Neuron (in vitro differentiated cells): ENCODE results near the gene DDX5.

Source experiments
- H2AFZ ChIP-seq: one replicate; pipeline ENCODE4 v1.6.1; 2013; ENCODE audit warnings: low read depth, mild to moderate bottlenecking, inconsistent platforms, low read length, moderate library complexity
- H3K27me3 ChIP-seq: one replicate; pipeline ENCODE4 v1.6.1; 2013; ENCODE audit warnings: low read length; ENCODE audit not compliant: insufficient read depth
- H3K36me3 ChIP-seq: one replicate; pipeline ENCODE4 v1.6.1; 2013; ENCODE audit warnings: low read length; ENCODE audit not compliant: insufficient read depth
- H3K4me1 ChIP-seq: one replicate; pipeline ENCODE4 v1.6.1; 2013; ENCODE audit warnings: low read length; ENCODE audit not compliant: insufficient read depth
- H3K4me3 ChIP-seq: 2 replicates; pipeline ENCODE4 v1.5.1; 2013; ENCODE audit warnings: mild to moderate bottlenecking, low read length, moderate library complexity
- H3K9me3 ChIP-seq: one replicate; pipeline ENCODE4 v1.6.1; 2013; ENCODE audit warnings: low read length

DDX5 gene

GRCh38 chr17:64533784-64534183, 27.7 kb upstream of the DDX5 start:
- Histone ChIP-seq H3K4me3 (no peak overlapping the region), H2AFZ (no peak overlapping the region), H3K9me3 (no peaks in the 10 kb centered on the region), H3K27me3 (no peaks in the 10 kb centered on the region), H3K36me3 (peaks cover 98% of the 10 kb centered on the region), H3K4me1 (no peaks in the 10 kb centered on the region)

GRCh38 chr17:64532409-64532808, 26.3 kb upstream of the DDX5 start:
- Histone ChIP-seq H3K27me3 (no peaks in the 10 kb centered on the region), H3K4me1 (no peaks in the 10 kb centered on the region), H3K36me3 (peaks cover 98% of the 10 kb centered on the region), H2AFZ (no peak overlapping the region), H3K9me3 (no peaks in the 10 kb centered on the region), H3K4me3 (no peak overlapping the region)

- no peaks in the 10 kb centered on the region for H3K9me3 ChIP-seq
- H3K4me3 ChIP-seq = no peak overlapping the region
- H3K4me1 ChIP-seq = no peaks in the 10 kb centered on the region
- no peak overlapping the region for H2AFZ ChIP-seq
- H3K36me3 ChIP-seq = peaks cover 98% of the 10 kb centered on the region
- no peaks in the 10 kb centered on the region for H3K27me3 ChIP-seq
Measured at GRCh38 chr17:64531955-64532371, 25.9 kb upstream of the DDX5 start.

GRCh38 chr17:64529221-64529620, 23.1 kb upstream of the DDX5 start:
- Histone ChIP-seq H3K36me3 (peaks cover 96% of the 10 kb centered on the region), H2AFZ (no peak overlapping the region), H3K27me3 (no peaks in the 10 kb centered on the region), H3K4me1 (no peaks in the 10 kb centered on the region), H3K9me3 (no peaks in the 10 kb centered on the region), H3K4me3 (no peak overlapping the region)

- Histone ChIP-seq H3K4me1 (no peaks in the 10 kb centered on the region), H3K36me3 (peaks cover 96% of the 10 kb centered on the region), H3K9me3 (no peaks in the 10 kb centered on the region), H3K27me3 (no peaks in the 10 kb centered on the region), H2AFZ (no peak overlapping the region), H3K4me3 (no peak overlapping the region)
Measured at GRCh38 chr17:64527914-64528313, 21.8 kb upstream of the DDX5 start.

GRCh38 chr17:64520359-64520758, 14.3 kb upstream of the DDX5 start:
- Histone ChIP-seq H3K4me1 (no peaks in the 10 kb centered on the region), H3K27me3 (no peaks in the 10 kb centered on the region), H3K36me3 (peaks cover 89% of the 10 kb centered on the region), H2AFZ (no peak overlapping the region), H3K4me3 (no peak overlapping the region), H3K9me3 (no peaks in the 10 kb centered on the region)

GRCh38 chr17:64519601-64520000, 13.5 kb upstream of the DDX5 start:
- no peaks in the 10 kb centered on the region for H3K9me3 ChIP-seq
- no peaks in the 10 kb centered on the region for H3K27me3 ChIP-seq
- H3K4me1 ChIP-seq = no peaks in the 10 kb centered on the region
- no peak overlapping the region for H3K4me3 ChIP-seq
- no peak overlapping the region for H2AFZ ChIP-seq
- peaks cover 89% of the 10 kb centered on the region for H3K36me3 ChIP-seq

- Histone ChIP-seq H3K4me1 (no peaks in the 10 kb centered on the region), H2AFZ (no peak overlapping the region), H3K27me3 (no peaks in the 10 kb centered on the region), H3K9me3 (no peaks in the 10 kb centered on the region), H3K36me3 (peaks cover 85% of the 10 kb centered on the region), H3K4me3 (no peak overlapping the region)
Measured at GRCh38 chr17:64515829-64516228, 9.7 kb upstream of the DDX5 start.

- Histone ChIP-seq H3K9me3 (no peaks in the 10 kb centered on the region), H3K36me3 (peaks cover 84% of the 10 kb centered on the region), H3K4me1 (no peaks in the 10 kb centered on the region), H3K27me3 (no peaks in the 10 kb centered on the region), H2AFZ (no peak overlapping the region), H3K4me3 (no peak overlapping the region)
Measured at GRCh38 chr17:64515419-64515818, 9.3 kb upstream of the DDX5 start.

- H3K36me3 ChIP-seq = peaks cover 57% of the 10 kb centered on the region
- peaks cover 10% of the 10 kb centered on the region for H3K4me1 ChIP-seq
- no peak overlapping the region for H3K4me3 ChIP-seq
- H3K27me3 ChIP-seq = no peaks in the 10 kb centered on the region
- no peaks in the 10 kb centered on the region for H3K9me3 ChIP-seq
- H2AFZ ChIP-seq = no peak overlapping the region
Measured at GRCh38 chr17:64509179-64509578, 3.1 kb upstream of the DDX5 start.

- Histone ChIP-seq H3K4me1 (peaks cover 14% of the 10 kb centered on the region), H3K9me3 (no peaks in the 10 kb centered on the region), H3K4me3 (peak overlapping the region; percentile 98), H3K27me3 (no peaks in the 10 kb centered on the region), H3K36me3 (peaks cover 57% of the 10 kb centered on the region), H2AFZ (no peak overlapping the region)
Measured at GRCh38 chr17:64508683-64509082, 2.6 kb upstream of the DDX5 start.

GRCh38 chr17:64507413-64507782, 1.3 kb upstream of the DDX5 start:
- peaks cover 57% of the 10 kb centered on the region for H3K36me3 ChIP-seq
- peak overlapping the region; percentile 98 for H3K4me3 ChIP-seq
- H2AFZ ChIP-seq = peak overlapping the region; percentile 11
- no peaks in the 10 kb centered on the region for H3K27me3 ChIP-seq
- peaks cover 26% of the 10 kb centered on the region for H3K4me1 ChIP-seq
- H3K9me3 ChIP-seq = no peaks in the 10 kb centered on the region

GRCh38 chr17:64506576-64507412, 705 bp upstream of the DDX5 start, which contains the start of gene CEP95:
Gene CEP95 (plus strand): TSS chr17:64506977. CDS start chr17:64507098, 121 bp downstream.
- H3K27me3 ChIP-seq = no peaks in the 10 kb centered on the region
- H3K4me1 ChIP-seq = peaks cover 29% of the 10 kb centered on the region
- peak within 1 kb of the TSS; percentile 98 for H3K4me3 ChIP-seq
- peak within 1 kb of the TSS; percentile 11 for H2AFZ ChIP-seq
- peaks cover 58% of the 10 kb centered on the region for H3K36me3 ChIP-seq
- no peaks in the 10 kb centered on the region for H3K9me3 ChIP-seq
